ENCODE measurements around the gene PSMG4. TPM values are rescaled to one million over a fixed set of nuclear protein-coding genes. Genes with fewer than 3 reads are reported as not detected.
"Not testable (repeated sequence)": the region's sequence is repeated elsewhere in the genome, so short reads cannot be mapped to it uniquely, and the experiment has no call there.

The PSMG4 gene
- total RNA-seq, 3 donors from 2014 or later (not counting 1 experiment from before 2014, with no cell fraction given): 8.3 to 15.3 (median 11.3) TPM

DNA sequence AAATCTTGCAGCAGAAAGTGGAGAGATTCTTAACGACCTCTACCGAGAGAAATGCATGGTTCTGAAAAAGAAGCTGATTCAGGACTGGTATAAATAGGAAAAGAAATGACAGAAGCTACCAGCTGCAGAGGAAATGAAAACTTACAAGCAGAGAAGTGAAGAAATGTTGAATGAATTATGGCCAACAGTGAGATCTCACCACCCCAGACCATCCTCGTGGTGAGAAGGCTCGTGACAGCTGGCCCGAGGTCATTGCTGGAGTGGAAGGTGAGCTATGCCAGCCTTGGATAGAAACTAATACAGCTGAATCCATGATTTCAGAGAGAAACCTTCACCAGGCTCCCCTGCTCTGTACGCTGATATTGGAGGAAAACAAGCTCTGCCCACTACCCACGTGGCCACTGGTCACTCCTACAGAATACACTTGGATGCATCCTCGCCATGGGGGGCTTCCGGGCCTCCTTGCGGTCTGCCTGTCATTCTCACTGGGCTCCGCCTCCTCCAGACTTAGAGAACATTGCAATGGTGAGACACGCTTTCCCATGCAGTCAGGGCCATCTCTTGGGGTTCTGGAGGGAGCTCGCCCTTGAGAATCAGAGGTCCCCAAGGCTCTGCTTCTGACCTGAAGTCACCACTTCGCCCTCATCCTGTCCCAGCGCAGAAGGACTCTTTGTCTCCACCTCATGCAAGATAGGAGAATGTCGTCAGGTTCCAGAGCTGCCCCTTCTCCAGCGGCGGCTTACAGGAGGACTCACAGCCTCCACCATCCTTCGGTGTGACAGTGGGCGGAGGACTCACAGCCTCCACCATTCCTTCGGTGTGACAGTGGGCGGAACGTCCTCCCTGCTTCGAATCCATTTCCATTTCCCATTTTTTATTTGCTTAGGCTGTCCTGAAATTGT, 20.7 kb upstream of the PSMG4 start:
- peaks cover 14% of the 10 kb centered on the region for H3K27me3 ChIP-seq (ENCODE audit: control insufficient read depth, insufficient read depth, low read length)
- 63% methylated on average over 24 of the region's 24 CpGs for WGBS (ENCODE audit: insufficient coverage)
- no peaks in the 10 kb centered on the region for H3K9me3 Mint-ChIP-seq
- DNase-seq: no peak
- no peak for ATAC-seq
- peaks cover 60 to 74% of the 10 kb centered on the region in 2 donors for H3K27me3 Mint-ChIP-seq (ENCODE audit: low read depth in 2 of 2)
- H3K4me3 Mint-ChIP-seq: no peak overlapping the region
- H3K27ac ChIP-seq (ENCODE audit: low read length): no peak overlapping the region
- H3K27ac Mint-ChIP-seq: no peak overlapping the region
- intact Hi-C loops (cut with micrococcal nuclease): no loop called here
- H3K4me1 Mint-ChIP-seq: no peaks in the 10 kb centered on the region
- H3K36me3 ChIP-seq (ENCODE audit: control insufficient read depth, insufficient read depth, low read length): no peaks in the 10 kb centered on the region
- TF ChIP-seq, protein P1, sequence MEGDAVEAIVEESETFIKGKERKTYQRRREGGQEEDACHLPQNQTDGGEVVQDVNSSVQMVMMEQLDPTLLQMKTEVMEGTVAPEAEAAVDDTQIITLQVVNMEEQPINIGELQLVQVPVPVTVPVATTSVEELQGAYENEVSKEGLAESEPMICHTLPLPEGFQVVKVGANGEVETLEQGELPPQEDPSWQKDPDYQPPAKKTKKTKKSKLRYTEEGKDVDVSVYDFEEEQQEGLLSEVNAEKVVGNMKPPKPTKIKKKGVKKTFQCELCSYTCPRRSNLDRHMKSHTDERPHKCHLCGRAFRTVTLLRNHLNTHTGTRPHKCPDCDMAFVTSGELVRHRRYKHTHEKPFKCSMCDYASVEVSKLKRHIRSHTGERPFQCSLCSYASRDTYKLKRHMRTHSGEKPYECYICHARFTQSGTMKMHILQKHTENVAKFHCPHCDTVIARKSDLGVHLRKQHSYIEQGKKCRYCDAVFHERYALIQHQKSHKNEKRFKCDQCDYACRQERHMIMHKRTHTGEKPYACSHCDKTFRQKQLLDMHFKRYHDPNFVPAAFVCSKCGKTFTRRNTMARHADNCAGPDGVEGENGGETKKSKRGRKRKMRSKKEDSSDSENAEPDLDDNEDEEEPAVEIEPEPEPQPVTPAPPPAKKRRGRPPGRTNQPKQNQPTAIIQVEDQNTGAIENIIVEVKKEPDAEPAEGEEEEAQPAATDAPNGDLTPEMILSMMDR (IDR thresholded peaks at IDR 0.05): no peak
- H3K4me1 ChIP-seq (ENCODE audit: control insufficient read depth, insufficient read depth, low read length): no peaks in the 10 kb centered on the region
- H3K4me3 ChIP-seq (ENCODE audit: low read length): no peak overlapping the region
- no peaks in the 10 kb centered on the region for H3K9me3 ChIP-seq (ENCODE audit: control insufficient read depth, insufficient read depth, low read length)
- H3K36me3 Mint-ChIP-seq: no peaks in the 10 kb centered on the region

DNA sequence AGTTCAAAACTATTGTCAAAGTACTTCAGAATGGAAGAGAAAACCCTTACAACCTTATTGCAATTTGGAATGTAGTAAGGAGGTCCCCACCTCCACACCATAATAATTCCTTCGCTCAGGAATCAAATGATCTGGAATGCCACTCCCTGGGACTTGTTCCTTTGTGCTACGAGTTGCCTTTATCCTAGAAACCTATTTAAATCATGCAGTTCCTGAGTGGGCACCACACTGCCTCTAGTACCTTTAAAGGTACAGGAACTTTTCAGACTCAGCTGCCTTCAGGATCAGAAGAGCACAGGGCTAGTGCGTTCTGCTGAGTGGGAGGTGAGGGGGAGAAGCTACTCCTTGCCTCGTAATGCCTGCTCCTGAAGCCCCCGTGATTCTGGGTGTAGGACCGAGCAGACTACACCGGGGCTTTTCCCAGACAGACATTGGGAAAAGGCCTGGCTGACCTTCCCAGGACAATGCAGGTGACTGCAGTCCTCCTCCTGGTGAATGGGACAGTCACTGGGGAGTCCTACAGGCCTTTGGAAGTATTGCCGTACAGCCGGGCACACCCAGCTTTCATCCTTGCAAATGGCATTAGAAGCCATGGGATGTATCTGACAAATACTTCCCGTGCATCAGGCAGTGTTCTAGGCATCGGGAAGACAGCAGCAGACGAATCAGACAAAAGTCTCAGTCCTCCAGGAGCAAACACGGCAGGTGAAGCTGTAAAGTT, 19.5 kb upstream of the PSMG4 start:
- ATAC-seq: no peak
- H3K4me3 Mint-ChIP-seq: no peak overlapping the region
- intact Hi-C loops (cut with micrococcal nuclease): no loop called here
- no peaks in the 10 kb centered on the region for H3K4me1 Mint-ChIP-seq
- WGBS (ENCODE audit: insufficient coverage): 87% methylated on average over 13 of the region's 13 CpGs
- no peaks in the 10 kb centered on the region for H3K9me3 ChIP-seq (ENCODE audit: control insufficient read depth, insufficient read depth, low read length)
- H3K36me3 ChIP-seq (ENCODE audit: control insufficient read depth, insufficient read depth, low read length): no peaks in the 10 kb centered on the region
- H3K27ac Mint-ChIP-seq: no peak overlapping the region
- H3K4me3 ChIP-seq (ENCODE audit: low read length): no peak overlapping the region
- no peak for DNase-seq
- no peaks in the 10 kb centered on the region for H3K9me3 Mint-ChIP-seq
- H3K36me3 Mint-ChIP-seq: no peaks in the 10 kb centered on the region
- peaks cover 6% of the 10 kb centered on the region for H3K27me3 ChIP-seq (ENCODE audit: control insufficient read depth, insufficient read depth, low read length)
- H3K27ac ChIP-seq (ENCODE audit: low read length): no peak overlapping the region
- TF ChIP-seq, protein P1 (IDR thresholded peaks at IDR 0.05): no peak
- H3K27me3 Mint-ChIP-seq (ENCODE audit: low read depth in 2 of 2): peaks cover 57 to 73% of the 10 kb centered on the region in 2 donors
- no peaks in the 10 kb centered on the region for H3K4me1 ChIP-seq (ENCODE audit: control insufficient read depth, insufficient read depth, low read length)

DNA sequence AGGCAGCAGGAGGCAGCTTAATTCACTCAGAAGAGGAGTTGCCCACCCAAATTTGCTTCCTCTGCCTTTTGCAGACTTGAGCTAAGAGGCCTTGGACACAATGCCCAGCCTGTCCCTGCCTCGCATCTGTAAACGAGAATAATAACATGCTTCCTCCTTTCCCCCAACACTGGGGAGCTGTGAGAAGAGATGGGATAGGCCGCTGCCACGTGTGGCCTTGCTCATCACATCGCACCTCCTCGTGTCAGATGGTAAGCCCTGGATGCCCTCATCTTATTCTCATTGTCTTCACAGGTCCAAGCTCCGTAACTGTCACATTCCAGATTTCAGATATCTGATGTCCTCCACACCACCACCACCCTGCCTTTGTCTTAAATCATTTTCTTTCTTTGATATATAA, 18.2 kb upstream of the PSMG4 start:
- Histone ChIP-seq H3K27me3 (ENCODE audit: control insufficient read depth, insufficient read depth, low read length) (peaks cover 5% of the 10 kb centered on the region), H3K9me3 (ENCODE audit: control insufficient read depth, insufficient read depth, low read length) (no peaks in the 10 kb centered on the region), H3K4me3 (ENCODE audit: low read length) (no peak overlapping the region), H3K4me1 (ENCODE audit: control insufficient read depth, insufficient read depth, low read length) (no peaks in the 10 kb centered on the region), H3K27ac (ENCODE audit: low read length) (no peak overlapping the region), H3K36me3 (ENCODE audit: control insufficient read depth, insufficient read depth, low read length) (no peaks in the 10 kb centered on the region)
- no peak for ATAC-seq
- intact Hi-C loops (cut with micrococcal nuclease): no loop called here
- TF ChIP-seq, protein P1 (IDR thresholded peaks at IDR 0.05): no peak
- Mint-ChIP-seq H3K36me3 (no peaks in the 10 kb centered on the region), H3K9me3 (no peaks in the 10 kb centered on the region), H3K4me3 (no peak overlapping the region), H3K27me3 (ENCODE audit: low read depth in 2 of 2) (peaks cover 54 to 68% of the 10 kb centered on the region in 2 donors), H3K27ac (no peak overlapping the region), H3K4me1 (no peaks in the 10 kb centered on the region)
- WGBS (ENCODE audit: insufficient coverage): 96% methylated on average over 5 of the region's 7 CpGs
- DNase-seq: no peak

DNA sequence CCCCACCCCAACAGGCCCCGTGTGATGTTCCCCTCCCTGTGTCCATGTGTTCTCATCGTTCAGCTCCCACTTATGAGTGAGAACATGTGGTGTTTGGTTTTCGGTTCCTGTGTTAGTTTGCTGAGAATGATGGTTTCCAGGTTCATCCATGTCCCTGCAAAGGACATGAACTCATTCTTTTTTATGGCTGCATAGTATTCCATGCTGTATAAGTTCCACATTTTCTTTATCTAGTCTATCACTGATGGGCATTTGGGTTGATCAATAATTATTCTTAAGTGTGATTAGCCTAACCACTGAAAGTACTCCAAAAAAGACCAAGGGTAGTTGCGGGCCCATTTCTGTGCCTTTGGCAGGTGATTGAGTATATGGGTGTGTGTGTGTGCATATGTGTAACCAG, 17.0 kb upstream of the PSMG4 start:
- H3K4me3 ChIP-seq (ENCODE audit: low read length); ATAC-seq; H3K36me3 Mint-ChIP-seq; H3K9me3 ChIP-seq (ENCODE audit: control insufficient read depth, insufficient read depth, low read length); H3K27ac ChIP-seq (ENCODE audit: low read length); DNase-seq; H3K4me1 ChIP-seq (ENCODE audit: control insufficient read depth, insufficient read depth, low read length); intact Hi-C loops (cut with micrococcal nuclease); H3K4me1 Mint-ChIP-seq; H3K27me3 ChIP-seq (ENCODE audit: control insufficient read depth, insufficient read depth, low read length); H3K27ac Mint-ChIP-seq; H3K36me3 ChIP-seq (ENCODE audit: control insufficient read depth, insufficient read depth, low read length); H3K4me3 Mint-ChIP-seq; H3K9me3 Mint-ChIP-seq: not testable (repeated sequence)
- 90% methylated on average over 2 of the region's 4 CpGs for WGBS (ENCODE audit: insufficient coverage)
- peaks cover 50 to 64% of the 10 kb centered on the region in 2 donors for H3K27me3 Mint-ChIP-seq (ENCODE audit: low read depth in 2 of 2)
